GM13976 (cell line): ENCODE measurements around the gene ALPP.

Experiments
- DNase-seq: peaks from one replicate; pipeline ENCODE4 v3.0.0; 2012; ENCODE audit warnings: low spot score
- in situ Hi-C: fragments of 300-500 bp; cut with MboI; formaldehyde crosslinking; loops from one replicate; pipeline ENCODE4 v1.12.0; 2022; ENCODE audit warnings: low sequenced_read_pairs, mixed read lengths, inconsistent platforms; ENCODE audit not compliant: unreplicated experiment
- TF ChIP-seq, protein P1 (sequence below): IDR thresholded peaks from 2 replicates; pipeline ENCODE4 v1.5.1; 2012; ENCODE audit warnings: borderline replicate concordance, mild to moderate bottlenecking; ENCODE audit not compliant: insufficient read depth; ENCODE audit errors: extremely low read depth, missing control alignments, control extremely low read depth

Gene ALPP

GRCh38 chr2:232350804-232351685 lies 27.5 kb upstream of the ALPP start:
- no peak for DNase-seq
- TF ChIP-seq, protein P1, sequence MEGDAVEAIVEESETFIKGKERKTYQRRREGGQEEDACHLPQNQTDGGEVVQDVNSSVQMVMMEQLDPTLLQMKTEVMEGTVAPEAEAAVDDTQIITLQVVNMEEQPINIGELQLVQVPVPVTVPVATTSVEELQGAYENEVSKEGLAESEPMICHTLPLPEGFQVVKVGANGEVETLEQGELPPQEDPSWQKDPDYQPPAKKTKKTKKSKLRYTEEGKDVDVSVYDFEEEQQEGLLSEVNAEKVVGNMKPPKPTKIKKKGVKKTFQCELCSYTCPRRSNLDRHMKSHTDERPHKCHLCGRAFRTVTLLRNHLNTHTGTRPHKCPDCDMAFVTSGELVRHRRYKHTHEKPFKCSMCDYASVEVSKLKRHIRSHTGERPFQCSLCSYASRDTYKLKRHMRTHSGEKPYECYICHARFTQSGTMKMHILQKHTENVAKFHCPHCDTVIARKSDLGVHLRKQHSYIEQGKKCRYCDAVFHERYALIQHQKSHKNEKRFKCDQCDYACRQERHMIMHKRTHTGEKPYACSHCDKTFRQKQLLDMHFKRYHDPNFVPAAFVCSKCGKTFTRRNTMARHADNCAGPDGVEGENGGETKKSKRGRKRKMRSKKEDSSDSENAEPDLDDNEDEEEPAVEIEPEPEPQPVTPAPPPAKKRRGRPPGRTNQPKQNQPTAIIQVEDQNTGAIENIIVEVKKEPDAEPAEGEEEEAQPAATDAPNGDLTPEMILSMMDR, result no peak
- in situ Hi-C loops, result no loop called here

DNA sequence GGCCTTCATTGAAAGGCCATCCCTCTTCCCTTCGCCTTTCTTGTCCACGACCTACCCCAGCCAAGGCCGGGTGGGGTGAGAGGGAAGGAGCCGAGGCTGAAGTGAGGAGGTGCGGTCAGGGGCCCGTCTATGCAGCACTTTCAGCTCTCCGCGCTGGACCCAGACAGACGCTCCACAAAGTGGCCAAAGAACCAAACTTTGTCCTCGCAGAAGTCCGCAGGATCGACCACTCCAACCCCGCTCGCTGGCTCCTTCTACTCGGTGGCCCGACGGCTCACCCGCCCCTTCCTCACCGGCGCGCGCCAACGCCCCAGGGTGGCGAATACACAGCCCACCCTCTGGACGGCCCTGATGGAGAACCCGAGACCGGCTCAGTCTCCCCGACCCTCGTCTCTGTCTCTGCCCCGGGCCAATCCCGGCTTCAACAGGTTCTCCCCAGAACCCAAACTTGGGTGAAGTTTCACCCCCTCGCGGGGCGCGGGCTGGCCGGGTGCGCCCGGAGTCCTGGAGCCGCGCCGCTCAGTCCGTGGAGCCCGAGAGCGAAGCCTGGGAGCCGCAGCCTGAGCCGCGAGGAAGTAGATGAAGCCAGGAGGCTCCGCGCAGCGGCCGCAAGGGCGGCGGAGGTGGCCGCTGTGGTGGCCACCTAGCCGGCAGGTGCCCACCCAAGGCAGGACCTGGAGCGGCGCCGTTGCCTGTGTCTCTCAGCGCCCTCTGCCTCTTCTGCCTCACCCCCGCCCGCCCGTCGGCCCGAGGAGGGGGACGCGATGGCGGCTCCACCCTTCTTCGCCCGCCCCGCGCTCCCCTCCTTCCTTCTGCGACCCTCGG lies 26.7 kb upstream of the ALPP start:
- in situ Hi-C loops, result no loop called here
- no peak for DNase-seq
- TF ChIP-seq, protein P1, result no peak

DNA sequence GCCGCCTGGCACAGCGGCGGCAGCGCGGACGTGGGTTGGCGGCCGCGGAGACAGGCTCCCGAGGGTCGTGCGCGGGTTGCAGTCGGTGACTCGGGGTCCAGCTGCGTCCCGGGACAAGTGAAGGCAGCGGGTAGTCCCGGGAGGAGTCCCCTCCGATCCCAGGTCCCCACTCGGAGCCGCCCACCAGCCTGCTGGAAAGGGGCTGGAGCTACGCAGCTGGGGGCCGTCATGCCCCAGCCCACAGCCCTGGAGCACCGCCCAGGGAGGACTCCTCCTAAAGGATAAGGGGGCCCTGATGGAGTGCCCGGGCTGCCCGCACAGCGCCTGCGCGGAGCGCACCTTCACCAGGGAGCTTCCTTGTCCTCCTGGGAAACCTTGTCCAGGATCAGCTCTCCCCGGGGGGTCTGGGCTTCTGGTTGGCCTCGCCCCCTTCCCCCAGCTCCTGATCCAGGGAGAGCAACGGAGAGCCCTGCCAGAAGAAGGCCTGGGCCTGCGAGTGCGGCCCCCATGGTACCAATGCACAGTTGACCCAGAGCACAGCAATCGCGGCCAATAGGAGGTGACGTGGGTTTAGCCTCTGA lies 25.9 kb upstream of the ALPP start:
- TF ChIP-seq, protein P1, result no peak
- in situ Hi-C loops, result no loop called here
- no peak for DNase-seq

GRCh38 chr2:232353096-232353495 lies 25.5 kb upstream of the ALPP start:
- DNase-seq, result no peak
- TF ChIP-seq, protein P1, result no peak
- in situ Hi-C loops, result no loop called here

DNA sequence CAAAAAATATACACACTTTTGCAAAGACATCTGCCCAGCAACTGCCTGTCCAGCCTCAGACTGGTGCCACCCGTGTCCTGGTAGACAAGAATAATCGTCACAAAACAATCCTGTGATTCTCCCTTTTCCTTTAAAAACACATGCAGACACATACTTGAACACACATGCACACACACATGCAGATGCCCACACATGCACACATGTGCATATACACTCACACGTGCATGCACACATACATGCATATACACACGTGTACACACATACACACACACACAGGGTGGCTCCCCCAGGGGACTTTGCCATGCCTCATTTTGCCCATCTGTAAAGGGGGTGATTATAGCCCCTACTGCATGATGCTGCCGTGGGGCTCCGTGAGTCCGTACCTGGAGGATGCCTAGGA lies 24.9 kb upstream of the ALPP start:
- in situ Hi-C loops, result no loop called here

GRCh38 chr2:232354069-232354468 lies 24.5 kb upstream of the ALPP start:
- no peak for DNase-seq
- in situ Hi-C loops, result no loop called here
- TF ChIP-seq, protein P1, result no peak

More for the DNA sequence above, 24.9 kb upstream of the ALPP start:
- DNase-seq, result no peak
- TF ChIP-seq, protein P1, result no peak
